K562 (cell line): ENCODE results near the gene DNAJB12. TPM values are rescaled to one million over a fixed set of nuclear protein-coding genes. Genes with fewer than 3 reads are reported as not detected.

Experiments used
- CREBBP ChIP-seq: IDR thresholded peaks from one replicate; pipeline ENCODE4 v1.6.1; 2012; ENCODE audit warnings: low read depth, mild to moderate bottlenecking, control low read depth, inconsistent platforms, low read length
- DMBX1 ChIP-seq: fragments of 250-450 bp; sonication (Bioruptor Pico); IDR thresholded peaks from 2 replicates; pipeline ENCODE4 v1.8.0; 2022; ENCODE audit warnings: inconsistent platforms, mild to moderate bottlenecking, moderate library complexity, borderline replicate concordance
- E2F3 ChIP-seq: fragments of 250-450 bp; sonication (Bioruptor Pico); IDR thresholded peaks from 2 replicates; pipeline ENCODE4 v1.4.0; 2020; ENCODE audit warnings: mild to moderate bottlenecking
- EWSR1 ChIP-seq: fragments of 450-650 bp; IDR thresholded peaks from 2 replicates; pipeline ENCODE4 v1.6.1; 2018; ENCODE audit warnings: borderline replicate concordance, mild to moderate bottlenecking, low read depth, moderate library complexity; ENCODE audit not compliant: partially characterized antibody
- GABPB2 ChIP-seq: fragments of 250-450 bp; sonication (Bioruptor Pico); conservative IDR thresholded peaks from 2 replicates; pipeline ENCODE4 v1.5.1; 2021; ENCODE audit warnings: mild to moderate bottlenecking
- HMGN3 ChIP-seq: IDR thresholded peaks from 2 replicates; pipeline ENCODE4 v1.6.1; 2011; ENCODE audit warnings: borderline replicate concordance, low read depth, mild to moderate bottlenecking, mixed read lengths, low read length; ENCODE audit not compliant: insufficient read length; ENCODE audit errors: extremely low read depth
- JUNB ChIP-seq: fragments of 450-650 bp; formaldehyde crosslinking; conservative IDR thresholded peaks from 2 replicates; pipeline ENCODE4 v1.4.0; 2020; ENCODE audit warnings: mild to moderate bottlenecking
- KHSRP ChIP-seq: fragments of 450-650 bp; IDR thresholded peaks from 2 replicates; pipeline ENCODE4 v1.6.1; 2017
- MCM3 ChIP-seq: fragments of 450-650 bp; IDR thresholded peaks from 2 replicates; pipeline ENCODE4 v1.6.1; 2016
- RB1 ChIP-seq: fragments of 450-650 bp; IDR thresholded peaks from 2 replicates; pipeline ENCODE4 v1.6.1; 2017; ENCODE audit warnings: low read depth, mild to moderate bottlenecking
- TEAD2 ChIP-seq: fragments of 450-650 bp; IDR thresholded peaks from 2 replicates; pipeline ENCODE4 v1.6.1; 2016; ENCODE audit warnings: missing genetic modification characterization, control low read depth, missing compliant biosample characterization
- TRIM28 ChIP-seq: fragments of 450-650 bp; IDR thresholded peaks from 2 replicates; pipeline ENCODE4 v1.6.1; 2017
- XRCC5 ChIP-seq: fragments of 200-400 bp; formaldehyde crosslinking; IDR thresholded peaks from 2 replicates; pipeline ENCODE4 v1.6.1; 2017; ENCODE audit warnings: low read depth, mild to moderate bottlenecking, low read length
- ZNF23 ChIP-seq: fragments of 250-450 bp; sonication (Bioruptor Pico); IDR thresholded peaks from 2 replicates; pipeline ENCODE4 v1.4.0; 2020; ENCODE audit warnings: mild to moderate bottlenecking
- ZNF354B ChIP-seq: fragments of 250-450 bp; sonication (Bioruptor Pico); IDR thresholded peaks from 2 replicates; pipeline ENCODE4 v1.4.0; 2020
- ZNF445 ChIP-seq: fragments of 250-450 bp; sonication (Bioruptor Pico); IDR thresholded peaks from 2 replicates; pipeline ENCODE4 v1.4.0; 2020; ENCODE audit warnings: low read depth, mild to moderate bottlenecking, moderate library complexity
- ZNF830 ChIP-seq: fragments of 250-450 bp; sonication (Bioruptor Pico); IDR thresholded peaks from 2 replicates; pipeline ENCODE4 v1.5.0; 2021; ENCODE audit warnings: mild to moderate bottlenecking
- polyA plus RNA-seq, 8 experiments: library from polyadenylated mRNA; depleted of rRNA in 4 of 8; stranded (reverse) in 5 of 8; unstranded in 3 of 8; fragments of >200 nt; fragmentation: Nextera tagmentation in 2 of 8; fragmentation: Illumina TruSeq in 1 of 8; extraction: Ambion mirVana in 2 of 8; extraction: Trizol in 1 of 8; gene quantifications; 2 replicates each; pipeline versions ENCODE4 v1.2.1 to v1.2.3, GENCODE V29; 2011 to 2014; ENCODE audit warnings: inconsistent platforms in 1 of 8, missing spikeins in 1 of 8
- total RNA-seq, 7 experiments: library from RNA; depleted of rRNA in 6 of 7; stranded (reverse); fragments of >200 nt in 6 of 7; fragmentation: Illumina TruSeq in 2 of 7; extraction: Trizol in 2 of 7; gene quantifications; 2 replicates each; pipeline versions ENCODE4 v1.2.1 to v1.2.3, GENCODE V29; 2011 to 2021; ENCODE audit warnings: low replicate concordance in 1 of 7
- TF ChIP-seq, protein P1 (sequence below): sonication (generic); IDR thresholded peaks from 2 replicates; pipeline ENCODE4 v1.6.1; 2016
- TF ChIP-seq, protein P2 (sequence below), 3 experiments: fragments of 200-800 bp in 1 of 3; fragments of 250-450 bp in 1 of 3; fragments of 450-650 bp in 1 of 3; sonication (Bioruptor Pico) in 1 of 3; sonication (Bioruptor generic) in 1 of 3; formaldehyde crosslinking in 1 of 3; IDR thresholded peaks; 2 replicates each; pipeline versions ENCODE4 v1.6.1 to v1.8.0; 2016 to 2022; ENCODE audit warnings: mild to moderate bottlenecking in 2 of 3, missing genetic modification characterization in 2 of 3, missing compliant biosample characterization in 1 of 3, moderate library complexity in 1 of 3
- TF ChIP-seq, protein P3 (sequence below), 2 experiments: fragments of 450-650 bp; IDR thresholded peaks; 2 replicates each; pipeline ENCODE4 v1.6.1; 2018; ENCODE audit warnings: mild to moderate bottlenecking in 2 of 2, low read depth in 1 of 2; ENCODE audit not compliant: partially characterized antibody in 2 of 2

DNAJB12 gene
- total and polyA plus RNA-seq, 9 of the 15 experiments (the other 6 are each of a cell fraction or from before 2014, with no cell fraction given) = 3.5 to 31.5 (median 20.3) TPM

DNA sequence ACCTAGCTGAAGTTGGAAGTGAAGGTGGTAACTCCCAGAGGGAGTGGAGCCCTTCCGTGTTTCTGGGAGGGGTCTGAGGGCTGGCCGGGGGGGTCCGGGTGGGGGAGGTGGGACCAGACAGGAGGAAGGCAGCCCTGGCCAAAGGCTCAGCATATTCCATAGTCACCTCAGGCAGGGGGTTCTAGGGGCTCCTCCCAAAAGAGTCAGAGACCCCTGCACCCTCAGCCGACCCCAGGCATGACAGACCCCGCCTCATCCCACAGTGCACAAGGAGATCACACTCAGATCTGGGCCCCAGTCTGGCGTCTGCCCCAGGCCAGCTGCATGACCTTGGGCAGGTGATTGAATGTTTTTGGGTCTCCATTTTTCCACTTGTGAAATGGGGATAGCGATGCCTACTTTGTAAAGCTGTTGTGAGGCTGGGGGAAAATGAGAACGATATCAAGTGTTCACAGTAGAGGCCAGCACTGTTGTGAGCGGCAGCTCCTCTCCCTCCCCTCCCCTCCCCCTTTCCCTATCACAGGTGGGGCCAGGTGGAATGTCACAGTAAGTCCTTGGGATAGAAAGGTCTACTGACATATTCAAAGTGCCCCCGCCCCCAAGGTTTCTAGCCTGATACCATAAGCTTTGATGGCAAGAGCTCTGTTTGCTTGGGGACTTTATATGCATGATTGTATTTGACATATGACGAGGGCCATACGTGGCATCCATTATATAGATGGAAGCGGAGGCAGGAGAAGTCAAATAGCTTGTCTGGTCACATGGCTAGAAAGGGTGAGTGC, 33.3 kb downstream of the DNAJB12 start (continued):
- TF ChIP-seq CREBBP (no peak), RB1 (no peak), TEAD2 (tag) (peak; percentile 58; the same call in 1 of the 2 replicates), HMGN3 (peak; percentile 22), E2F3 (peak; percentile 59), DMBX1 (peak; percentile 83), ZNF445 (CRISPR knock-in tag) (no peak), TRIM28 (no peak), KHSRP (no peak), ZNF830 (CRISPR knock-in tag) (no peak), ZNF354B (CRISPR knock-in tag) (no peak), MCM3 (no peak), XRCC5 (no peak), JUNB (no peak), GABPB2 (CRISPR knock-in tag) (no peak), ZNF23 (CRISPR knock-in tag) (no peak), EWSR1 (no peak)
- TF ChIP-seq, protein P1, sequence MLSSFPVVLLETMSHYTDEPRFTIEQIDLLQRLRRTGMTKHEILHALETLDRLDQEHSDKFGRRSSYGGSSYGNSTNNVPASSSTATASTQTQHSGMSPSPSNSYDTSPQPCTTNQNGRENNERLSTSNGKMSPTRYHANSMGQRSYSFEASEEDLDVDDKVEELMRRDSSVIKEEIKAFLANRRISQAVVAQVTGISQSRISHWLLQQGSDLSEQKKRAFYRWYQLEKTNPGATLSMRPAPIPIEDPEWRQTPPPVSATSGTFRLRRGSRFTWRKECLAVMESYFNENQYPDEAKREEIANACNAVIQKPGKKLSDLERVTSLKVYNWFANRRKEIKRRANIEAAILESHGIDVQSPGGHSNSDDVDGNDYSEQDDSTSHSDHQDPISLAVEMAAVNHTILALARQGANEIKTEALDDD = no peak
- TF ChIP-seq, protein P2, sequence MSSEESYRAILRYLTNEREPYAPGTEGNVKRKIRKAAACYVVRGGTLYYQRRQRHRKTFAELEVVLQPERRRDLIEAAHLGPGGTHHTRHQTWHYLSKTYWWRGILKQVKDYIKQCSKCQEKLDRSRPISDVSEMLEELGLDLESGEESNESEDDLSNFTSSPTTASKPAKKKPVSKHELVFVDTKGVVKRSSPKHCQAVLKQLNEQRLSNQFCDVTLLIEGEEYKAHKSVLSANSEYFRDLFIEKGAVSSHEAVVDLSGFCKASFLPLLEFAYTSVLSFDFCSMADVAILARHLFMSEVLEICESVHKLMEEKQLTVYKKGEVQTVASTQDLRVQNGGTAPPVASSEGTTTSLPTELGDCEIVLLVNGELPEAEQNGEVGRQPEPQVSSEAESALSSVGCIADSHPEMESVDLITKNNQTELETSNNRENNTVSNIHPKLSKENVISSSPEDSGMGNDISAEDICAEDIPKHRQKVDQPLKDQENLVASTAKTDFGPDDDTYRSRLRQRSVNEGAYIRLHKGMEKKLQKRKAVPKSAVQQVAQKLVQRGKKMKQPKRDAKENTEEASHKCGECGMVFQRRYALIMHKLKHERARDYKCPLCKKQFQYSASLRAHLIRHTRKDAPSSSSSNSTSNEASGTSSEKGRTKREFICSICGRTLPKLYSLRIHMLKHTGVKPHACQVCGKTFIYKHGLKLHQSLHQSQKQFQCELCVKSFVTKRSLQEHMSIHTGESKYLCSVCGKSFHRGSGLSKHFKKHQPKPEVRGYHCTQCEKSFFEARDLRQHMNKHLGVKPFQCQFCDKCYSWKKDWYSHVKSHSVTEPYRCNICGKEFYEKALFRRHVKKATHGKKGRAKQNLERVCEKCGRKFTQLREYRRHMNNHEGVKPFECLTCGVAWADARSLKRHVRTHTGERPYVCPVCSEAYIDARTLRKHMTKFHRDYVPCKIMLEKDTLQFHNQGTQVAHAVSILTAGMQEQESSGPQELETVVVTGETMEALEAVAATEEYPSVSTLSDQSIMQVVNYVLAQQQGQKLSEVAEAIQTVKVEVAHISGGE (CRISPR knock-in tag; IDR thresholded peaks at IDR 0.05) = no peak
- TF ChIP-seq, protein P3, sequence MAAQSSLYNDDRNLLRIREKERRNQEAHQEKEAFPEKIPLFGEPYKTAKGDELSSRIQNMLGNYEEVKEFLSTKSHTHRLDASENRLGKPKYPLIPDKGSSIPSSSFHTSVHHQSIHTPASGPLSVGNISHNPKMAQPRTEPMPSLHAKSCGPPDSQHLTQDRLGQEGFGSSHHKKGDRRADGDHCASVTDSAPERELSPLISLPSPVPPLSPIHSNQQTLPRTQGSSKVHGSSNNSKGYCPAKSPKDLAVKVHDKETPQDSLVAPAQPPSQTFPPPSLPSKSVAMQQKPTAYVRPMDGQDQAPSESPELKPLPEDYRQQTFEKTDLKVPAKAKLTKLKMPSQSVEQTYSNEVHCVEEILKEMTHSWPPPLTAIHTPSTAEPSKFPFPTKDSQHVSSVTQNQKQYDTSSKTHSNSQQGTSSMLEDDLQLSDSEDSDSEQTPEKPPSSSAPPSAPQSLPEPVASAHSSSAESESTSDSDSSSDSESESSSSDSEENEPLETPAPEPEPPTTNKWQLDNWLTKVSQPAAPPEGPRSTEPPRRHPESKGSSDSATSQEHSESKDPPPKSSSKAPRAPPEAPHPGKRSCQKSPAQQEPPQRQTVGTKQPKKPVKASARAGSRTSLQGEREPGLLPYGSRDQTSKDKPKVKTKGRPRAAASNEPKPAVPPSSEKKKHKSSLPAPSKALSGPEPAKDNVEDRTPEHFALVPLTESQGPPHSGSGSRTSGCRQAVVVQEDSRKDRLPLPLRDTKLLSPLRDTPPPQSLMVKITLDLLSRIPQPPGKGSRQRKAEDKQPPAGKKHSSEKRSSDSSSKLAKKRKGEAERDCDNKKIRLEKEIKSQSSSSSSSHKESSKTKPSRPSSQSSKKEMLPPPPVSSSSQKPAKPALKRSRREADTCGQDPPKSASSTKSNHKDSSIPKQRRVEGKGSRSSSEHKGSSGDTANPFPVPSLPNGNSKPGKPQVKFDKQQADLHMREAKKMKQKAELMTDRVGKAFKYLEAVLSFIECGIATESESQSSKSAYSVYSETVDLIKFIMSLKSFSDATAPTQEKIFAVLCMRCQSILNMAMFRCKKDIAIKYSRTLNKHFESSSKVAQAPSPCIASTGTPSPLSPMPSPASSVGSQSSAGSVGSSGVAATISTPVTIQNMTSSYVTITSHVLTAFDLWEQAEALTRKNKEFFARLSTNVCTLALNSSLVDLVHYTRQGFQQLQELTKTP (IDR thresholded peaks at IDR 0.05; ENCODE audit: low read depth in 1 of 2, partially characterized antibody in 2 of 2) = peak in 1 of 2 experiments; percentile 50
